BLaER1 treated with 17β-estradiol and CSF1 and Interleukin-3, amounts not matched to agents 10 nM and 100 nM (cell line): ENCODE results near the gene CORO1C.
A peak's percentile ranks its signal among the peaks of the same experiment; 100 is the strongest.

Experiments
- H3K27ac ChIP-seq, 11 experiments: shearing (Covaris generic); formaldehyde crosslinking; 2 replicates each; pipeline ENCODE4 v1.8.1; 2022
- H3K27me3 ChIP-seq, 11 experiments: shearing (Covaris generic); formaldehyde crosslinking; 2 replicates each; pipeline ENCODE4 v1.8.1; 2022
- H3K36me3 ChIP-seq, 11 experiments: shearing (Covaris generic); formaldehyde crosslinking; 2 replicates each; pipeline ENCODE4 v1.8.1; 2022
- H3K4me1 ChIP-seq, 10 experiments: shearing (Covaris generic); formaldehyde crosslinking; 2 replicates each; pipeline ENCODE4 v1.8.1; 2022
- H3K4me2 ChIP-seq, 11 experiments: shearing (Covaris generic); formaldehyde crosslinking; 2 replicates each; pipeline ENCODE4 v1.8.1; 2022
- H3K4me3 ChIP-seq, 10 experiments: shearing (Covaris generic); formaldehyde crosslinking; 2 replicates each; pipeline ENCODE4 v1.8.1; 2022
- H3K9ac ChIP-seq, 11 experiments: shearing (Covaris generic); formaldehyde crosslinking; 2 replicates each; pipeline ENCODE4 v1.8.1; 2022
- H3K9me3 ChIP-seq, 11 experiments: shearing (Covaris generic); formaldehyde crosslinking; replicated peaks in 1 of 11; 2 replicates each; pipeline ENCODE4 v1.8.1; 2022
- H4K20me1 ChIP-seq, 11 experiments: shearing (Covaris generic); formaldehyde crosslinking; 2 replicates each; pipeline ENCODE4 v1.8.1; 2022
- Cebpa-rat ChIP-seq, 11 experiments: shearing (Covaris generic); IDR thresholded peaks; 2 replicates each; pipeline ENCODE4 v1.8.1; 2022

CORO1C gene

GRCh38 chr12:108653922-108654321, 77.4 kb downstream of the CORO1C start:
- TF ChIP-seq Cebpa-rat (IDR thresholded peaks at IDR 0.05), result no peak
- H3K4me3 ChIP-seq, result no peak overlapping the region
- no peak overlapping the region for H3K4me2 ChIP-seq
- peaks cover 0 to 49% (median 0%) of the 10 kb centered on the region in 11 experiments; a peak in 4 of 22 replicates for H4K20me1 ChIP-seq
- no peak overlapping the region for H3K27ac ChIP-seq
- H3K9me3 ChIP-seq, result peaks cover 0 to 5% (median 0%) of the 10 kb centered on the region in 11 experiments; a peak in 4 of 22 replicates
- peaks cover 70 to 98% (median 89%) of the 10 kb centered on the region in 11 experiments for H3K36me3 ChIP-seq
- no peaks in the 10 kb centered on the region for H3K27me3 ChIP-seq
- H3K4me1 ChIP-seq, result peaks cover 0 to 8% (median 0%) of the 10 kb centered on the region in 10 experiments; a peak in 4 of 20 replicates
- H3K9ac ChIP-seq, result peak overlapping the region in 1 of 11 experiments; percentile 9; a peak in 1 of 22 replicates

- Histone ChIP-seq H3K27ac (no peak overlapping the region), H3K27me3 (no peaks in the 10 kb centered on the region), H3K9ac (no peak overlapping the region), H3K9me3 (peaks cover 0 to 5% (median 0%) of the 10 kb centered on the region in 11 experiments; a peak in 4 of 22 replicates), H4K20me1 (peaks cover 0 to 42% (median 0%) of the 10 kb centered on the region in 11 experiments; a peak in 4 of 22 replicates), H3K4me3 (no peak overlapping the region), H3K36me3 (peaks cover 70 to 98% (median 89%) of the 10 kb centered on the region in 11 experiments), H3K4me1 (peaks cover 4 to 10% (median 6%) of the 10 kb centered on the region in 10 experiments; a peak in 12 of 20 replicates), H3K4me2 (no peak overlapping the region)
- TF ChIP-seq Cebpa-rat (IDR thresholded peaks at IDR 0.05), result no peak
Observed at GRCh38 chr12:108653082-108653516, 78.2 kb downstream of the CORO1C start.

- Histone ChIP-seq H3K27me3 (no peaks in the 10 kb centered on the region), H3K4me1 (peaks cover 26 to 36% (median 34%) of the 10 kb centered on the region in 10 experiments), H3K4me3 (no peak overlapping the region), H4K20me1 (peaks cover 0 to 31% (median 0%) of the 10 kb centered on the region in 11 experiments; a peak in 4 of 22 replicates), H3K27ac (no peak overlapping the region), H3K9me3 (no peaks in the 10 kb centered on the region), H3K9ac (no peak overlapping the region), H3K36me3 (peaks cover 55 to 100% (median 75%) of the 10 kb centered on the region in 11 experiments), H3K4me2 (no peak overlapping the region)
- no peak for TF ChIP-seq Cebpa-rat (IDR thresholded peaks at IDR 0.05)
Observed at GRCh38 chr12:108650083-108650482, 81.2 kb downstream of the CORO1C start.

- Histone ChIP-seq H3K27ac (no peak overlapping the region), H3K27me3 (no peaks in the 10 kb centered on the region), H3K36me3 (peaks cover 57 to 100% (median 76%) of the 10 kb centered on the region in 11 experiments), H3K4me3 (no peak overlapping the region), H3K9ac (no peak overlapping the region), H3K4me2 (no peak overlapping the region), H3K4me1 (peaks cover 31 to 40% (median 37%) of the 10 kb centered on the region in 10 experiments), H3K9me3 (no peaks in the 10 kb centered on the region), H4K20me1 (peaks cover 0 to 29% (median 0%) of the 10 kb centered on the region in 11 experiments; a peak in 4 of 22 replicates)
- TF ChIP-seq Cebpa-rat (IDR thresholded peaks at IDR 0.05), result no peak
Observed at GRCh38 chr12:108649669-108650068, 81.6 kb downstream of the CORO1C start.

GRCh38 chr12:108649126-108649525, 82.2 kb downstream of the CORO1C start:
- TF ChIP-seq Cebpa-rat (IDR thresholded peaks at IDR 0.05), result no peak
- Histone ChIP-seq H3K36me3 (peaks cover 58 to 100% (median 76%) of the 10 kb centered on the region in 11 experiments), H3K27me3 (no peaks in the 10 kb centered on the region), H3K9me3 (no peaks in the 10 kb centered on the region), H3K4me3 (no peak overlapping the region), H3K4me2 (no peak overlapping the region), H3K9ac (no peak overlapping the region), H4K20me1 (peaks cover 0 to 25% (median 0%) of the 10 kb centered on the region in 11 experiments; a peak in 4 of 22 replicates), H3K27ac (no peak overlapping the region), H3K4me1 (peaks cover 36 to 46% (median 43%) of the 10 kb centered on the region in 10 experiments)

GRCh38 chr12:108648371-108648770, 82.9 kb downstream of the CORO1C start:
- no peaks in the 10 kb centered on the region for H3K27me3 ChIP-seq
- peaks cover 60 to 96% (median 73%) of the 10 kb centered on the region in 11 experiments for H3K36me3 ChIP-seq
- peaks cover 0 to 17% (median 0%) of the 10 kb centered on the region in 11 experiments; a peak in 3 of 22 replicates for H4K20me1 ChIP-seq
- H3K4me2 ChIP-seq, result 0 out of 22 replicates have a peak overlapping the region, but pooled peaks of 1 of the 11 experiments have one; percentile 4
- no peak overlapping the region for H3K4me3 ChIP-seq
- peak overlapping the region in 2 of 11 experiments; percentile 14 to 33; a peak in 2 of 22 replicates for H3K27ac ChIP-seq
- no peaks in the 10 kb centered on the region for H3K9me3 ChIP-seq
- peaks cover 44 to 53% (median 50%) of the 10 kb centered on the region in 10 experiments for H3K4me1 ChIP-seq
- TF ChIP-seq Cebpa-rat (IDR thresholded peaks at IDR 0.05), result no peak
- peak overlapping the region in 2 of 11 experiments; percentile 8 to 57; a peak in 2 of 22 replicates for H3K9ac ChIP-seq

GRCh38 chr12:108647585-108648287, 83.6 kb downstream of the CORO1C start:
- peaks cover 50 to 59% (median 56%) of the 10 kb centered on the region in 10 experiments for H3K4me1 ChIP-seq

GRCh38 chr12:108646600-108647579, 84.4 kb downstream of the CORO1C start:
- no peaks in the 10 kb centered on the region for H3K27me3 ChIP-seq
- no peak for TF ChIP-seq Cebpa-rat (IDR thresholded peaks at IDR 0.05)

More at GRCh38 chr12:108647585-108648287, 83.6 kb downstream of the CORO1C start:
- Histone ChIP-seq H3K9ac (peak overlapping the region in 2 of 11 experiments; percentile 8 to 57; a peak in 2 of 22 replicates), H3K9me3 (no peaks in the 10 kb centered on the region), H3K27ac (peak overlapping the region in 4 of 11 experiments; percentile 6 to 33 (median 18); a peak in 4 of 22 replicates), H4K20me1 (peaks cover 0 to 12% (median 0%) of the 10 kb centered on the region in 11 experiments; a peak in 2 of 22 replicates), H3K27me3 (no peaks in the 10 kb centered on the region), H3K4me2 (peak overlapping the region in 5 of 11 experiments; percentile 4 to 94 (median 83); a peak in 3 of 22 replicates), H3K4me3 (no peak overlapping the region), H3K36me3 (peaks cover 60 to 90% (median 66%) of the 10 kb centered on the region in 11 experiments)
- TF ChIP-seq Cebpa-rat (IDR thresholded peaks at IDR 0.05), result no peak

More at GRCh38 chr12:108646600-108647579, 84.4 kb downstream of the CORO1C start:
- H3K9me3 ChIP-seq, result no peaks in the 10 kb centered on the region
- H3K36me3 ChIP-seq, result peaks cover 53 to 81% (median 58%) of the 10 kb centered on the region in 11 experiments
- peak overlapping the region; percentile 75 to 97 (median 93) for H3K4me2 ChIP-seq
- H4K20me1 ChIP-seq, result peaks cover 0 to 9% (median 0%) of the 10 kb centered on the region in 11 experiments; a peak in 1 of 22 replicates
- peak overlapping the region in 9 of 11 experiments; percentile 3 to 62 (median 42); a peak in 7 of 22 replicates for H3K9ac ChIP-seq
- H3K4me1 ChIP-seq, result peaks cover 58 to 68% (median 64%) of the 10 kb centered on the region in 10 experiments
- no peak overlapping the region for H3K4me3 ChIP-seq
- peak overlapping the region in 8 of 11 experiments; percentile 40 to 63 (median 54); a peak in 15 of 22 replicates for H3K27ac ChIP-seq
